Renal cortex interstitium (tissue), 15 donors: ENCODE results near the gene SLC24A1. TPM values are rescaled to one million over a fixed set of nuclear protein-coding genes. Genes with fewer than 3 reads are reported as not detected.

ENCODE experiments used
- DNase-seq, 11 donors: peaks; one replicate each; pipeline ENCODE4 v3.0.0-alpha.2; 2013; ENCODE audit warnings: low read depth in 9 of 11, low spot score in 4 of 11; ENCODE audit errors: extremely low read depth in 1 of 11
- long read RNA-seq, 16 experiments: transcript quantifications; one replicate each; lab custom pipeline, GENCODE V29; 2026
- polyA plus RNA-seq, 3 donors: library from polyadenylated mRNA; unstranded; fragments of 120-200 nt; gene quantifications; one replicate each; pipeline ENCODE4 v1.2.1, GENCODE V29; 2013; ENCODE audit not compliant: insufficient read length in 3 of 3

The SLC24A1 gene
- polyA plus RNA-seq, result 10 to 100 TPM; 18.8 to 23.2 (median 19.7) TPM
- long read RNA-seq, donor 1, result 0 reads
- long read RNA-seq, donor 2, result 0 reads
- long read RNA-seq, donor 3, partial matches to known transcripts, result 0 of 1 reads
- long read RNA-seq, donor 3, other reads (novel, unspliced or antisense), result 0 of 1 reads
- long read RNA-seq, donor 4, result 0 reads
- long read RNA-seq, donor 5, result 0 reads
- long read RNA-seq, donor 6, result 0 reads
- long read RNA-seq, donor 7, result 0 reads
- long read RNA-seq, donor 8, result 0 reads
- long read RNA-seq, donor 9, partial matches to known transcripts, result 0 of 1 reads
- long read RNA-seq, donor 9, other reads (novel, unspliced or antisense), result 0 of 1 reads
- long read RNA-seq, donor 10, result 0 reads
- long read RNA-seq, donor 11, partial matches to known transcripts, result 6 of 6 reads
- long read RNA-seq, donor 11, other reads (novel, unspliced or antisense), result 0 of 6 reads
- long read RNA-seq, donor 12, result 0 reads
- long read RNA-seq, donor 13, result 0 reads
- long read RNA-seq, donor 14, result 0 reads
- long read RNA-seq, donor 15, result 0 reads
- long read RNA-seq, donor 16, partial matches to known transcripts, result 33 of 34 reads
- long read RNA-seq, donor 16, other reads (novel, unspliced or antisense), result 0 of 34 reads

- DNase-seq, result no peak
These were observed at the start of gene SLC24A1 for GRCh38 chr15:65621638-65622037. TSS of gene SLC24A1 (plus strand) at chr15:65621938. CDS start at chr15:65624081, 2,143 bp downstream.

DNA sequence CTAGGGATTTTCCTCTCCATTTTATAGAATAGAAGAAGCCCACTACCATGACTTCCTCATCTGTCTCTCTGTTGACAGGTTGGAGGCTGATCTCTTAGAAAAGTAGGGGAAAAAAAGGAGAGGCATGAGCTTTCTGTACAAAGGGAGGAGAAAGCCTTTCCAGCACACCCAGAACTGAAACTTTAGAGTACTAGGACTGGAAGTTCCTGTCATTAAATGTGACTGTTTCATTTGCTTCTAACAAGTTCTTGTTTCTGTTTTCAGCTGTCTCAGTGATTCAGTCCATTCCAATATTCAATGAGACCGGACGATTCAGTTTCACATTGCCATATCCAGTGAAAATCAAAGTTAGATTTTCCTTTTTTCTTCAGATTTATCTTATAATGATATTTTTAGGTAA, 49.8 kb upstream of the SLC24A1 start:
- DNase-seq, result no peak

- DNase-seq, result no peak
These were observed 45.1 kb upstream of the SLC24A1 start for GRCh38 chr15:65576664-65577063.

DNA sequence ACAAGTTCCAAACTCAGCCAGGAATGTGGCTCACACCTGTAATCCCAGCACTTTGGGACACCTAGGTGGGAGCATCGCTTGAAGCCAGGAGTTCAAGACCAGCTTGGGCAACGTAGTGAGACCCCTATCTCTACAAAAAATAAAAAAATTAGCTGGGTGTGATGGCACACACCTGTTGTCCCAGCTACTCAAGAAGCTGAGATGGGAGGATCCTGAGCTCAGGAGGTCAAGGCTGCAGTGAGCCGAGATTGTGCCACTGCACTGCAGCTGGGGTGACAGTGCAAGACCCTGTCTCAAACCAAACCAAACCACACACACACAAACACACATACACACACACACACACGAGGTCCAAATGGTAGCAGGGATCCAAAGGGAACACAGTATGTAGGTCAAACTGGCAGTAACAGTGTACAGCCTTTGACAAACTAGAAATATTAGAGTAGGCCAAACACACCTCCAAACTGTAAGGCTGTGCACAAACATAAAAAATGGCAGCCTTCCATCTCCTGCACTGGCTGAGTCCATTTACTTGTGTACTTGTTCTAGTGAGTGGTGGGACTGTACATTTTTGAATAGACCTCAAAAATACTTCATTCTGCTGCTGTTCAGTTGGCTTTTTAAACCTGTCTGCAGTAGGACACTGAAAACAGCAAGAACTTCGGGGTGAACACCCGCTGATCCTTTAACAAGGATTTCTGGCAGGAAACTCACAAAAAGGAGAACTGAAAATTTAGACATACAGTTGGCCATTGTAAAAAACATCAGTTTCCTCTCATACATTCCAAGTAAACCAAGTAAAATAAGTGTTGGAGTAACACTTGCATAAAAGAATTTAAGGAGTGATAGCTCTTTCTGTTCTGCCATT, 44.4 kb upstream of the SLC24A1 start:
- no peak for DNase-seq

DNA sequence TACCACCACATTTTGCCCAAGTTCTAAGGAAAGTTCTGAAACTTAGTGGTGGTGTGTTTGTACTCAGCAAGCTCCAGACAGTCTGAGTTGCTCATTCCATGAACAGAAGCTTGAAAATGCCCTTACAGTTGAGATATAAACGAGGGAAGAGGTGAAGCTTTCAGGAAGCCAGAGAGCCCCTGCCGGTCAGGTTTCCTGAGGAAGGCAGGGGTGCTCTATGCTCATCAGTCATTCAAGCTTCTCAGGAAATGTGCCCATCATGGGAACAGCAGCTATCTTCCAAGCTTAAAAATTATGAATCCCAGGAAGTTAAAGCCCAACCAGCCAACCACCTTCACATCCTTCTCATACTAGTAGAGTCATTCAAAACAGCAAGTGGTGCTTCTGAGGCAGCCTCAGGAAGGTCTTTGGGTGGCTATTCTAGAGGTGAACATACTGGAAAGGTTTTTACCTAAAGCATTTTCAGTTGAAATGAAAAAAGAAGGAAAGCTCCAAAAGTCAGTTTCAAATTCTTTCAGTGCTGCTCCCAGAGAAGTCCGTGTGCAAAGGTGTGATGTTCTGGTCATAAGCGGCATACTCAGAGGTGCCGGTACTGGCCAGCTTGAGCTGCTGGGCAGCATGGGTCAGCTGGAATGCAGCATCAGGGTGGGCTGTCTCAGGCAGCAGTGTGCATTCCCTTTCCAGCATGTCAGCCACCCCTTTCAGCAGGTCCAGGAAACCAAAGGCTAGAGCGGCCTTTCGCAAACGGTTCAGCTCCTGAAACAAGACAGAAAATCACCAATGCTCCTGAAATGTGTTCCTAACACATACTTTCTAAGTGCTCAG, 42.6 kb upstream of the SLC24A1 start:
- DNase-seq, result no peak

DNA sequence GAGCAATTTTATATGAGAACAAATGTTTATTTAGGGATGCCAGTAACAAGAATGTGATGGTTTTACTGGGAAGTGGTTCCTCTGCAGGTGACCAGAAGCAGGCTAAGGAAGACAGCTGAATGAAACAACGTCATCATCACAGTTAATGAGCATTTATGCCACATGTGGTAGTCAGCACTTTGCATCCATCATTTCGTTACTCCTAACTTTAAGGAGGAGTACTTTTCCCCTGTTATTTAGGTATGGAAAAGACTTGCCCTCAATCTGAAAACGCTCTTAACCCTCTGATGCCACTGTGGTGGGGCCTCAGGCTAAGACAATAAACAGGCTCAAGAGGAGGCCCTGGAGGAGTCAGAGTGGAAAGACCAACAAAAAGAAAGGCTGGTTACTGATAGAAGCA, 42.0 kb upstream of the SLC24A1 start:
- no peak for DNase-seq

GRCh38 chr15:65580287-65580686, 41.5 kb upstream of the SLC24A1 start:
- no peak for DNase-seq

- peak in 7 of 11 donors; percentile 3 to 35 (median 23) for DNase-seq
These were observed 38.0 kb upstream of the SLC24A1 start for GRCh38 chr15:65583701-65584100.

GRCh38 chr15:65584241-65584640, 37.5 kb upstream of the SLC24A1 start:
- no peak for DNase-seq

- no peak for DNase-seq
These were observed 34.6 kb upstream of the SLC24A1 start for GRCh38 chr15:65587094-65587493.

DNA sequence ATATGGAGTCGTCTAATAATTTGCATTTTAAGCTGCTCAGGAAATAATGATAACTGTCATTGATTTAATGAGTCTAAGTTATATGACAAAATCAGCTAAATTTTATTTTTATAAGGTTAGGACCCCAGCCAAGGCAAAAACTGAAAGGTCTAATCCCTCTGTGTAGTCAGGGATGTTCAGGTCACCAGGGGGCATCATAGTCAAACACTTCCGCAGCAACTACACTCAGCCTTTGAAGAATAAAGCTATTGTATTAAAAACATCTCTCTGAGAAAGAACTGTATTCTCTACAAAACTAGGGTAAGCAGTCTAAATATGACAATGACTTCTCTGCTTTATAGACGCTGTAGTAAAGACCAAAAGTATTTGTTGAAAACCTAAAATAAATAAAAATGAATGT, 25.8 kb upstream of the SLC24A1 start:
- no peak for DNase-seq

GRCh38 chr15:65598468-65598867, 23.3 kb upstream of the SLC24A1 start:
- no peak for DNase-seq

- no peak for DNase-seq
These were observed 22.1 kb upstream of the SLC24A1 start for GRCh38 chr15:65599677-65600076.

DNA sequence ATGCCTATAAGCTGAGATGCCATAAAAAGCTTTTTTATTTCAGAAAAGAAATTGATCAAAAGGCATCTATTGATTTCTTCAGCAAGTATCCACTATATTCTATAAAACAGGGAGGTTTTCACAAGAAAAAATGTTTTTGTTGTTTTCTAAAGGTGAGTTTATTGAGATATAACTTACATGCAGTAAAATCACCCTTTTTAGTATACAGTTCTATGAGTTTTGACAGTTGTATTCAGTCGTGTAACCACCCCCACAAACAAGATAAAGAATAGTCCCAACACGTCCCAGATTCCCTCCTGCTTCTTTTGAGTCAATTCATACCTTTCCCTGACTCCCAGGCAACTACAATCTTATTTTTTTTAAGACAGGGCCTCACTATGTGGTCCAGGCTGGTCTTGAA, 18.6 kb upstream of the SLC24A1 start:
- DNase-seq, result no peak

GRCh38 chr15:65603559-65603958, 18.2 kb upstream of the SLC24A1 start:
- no peak for DNase-seq

DNA sequence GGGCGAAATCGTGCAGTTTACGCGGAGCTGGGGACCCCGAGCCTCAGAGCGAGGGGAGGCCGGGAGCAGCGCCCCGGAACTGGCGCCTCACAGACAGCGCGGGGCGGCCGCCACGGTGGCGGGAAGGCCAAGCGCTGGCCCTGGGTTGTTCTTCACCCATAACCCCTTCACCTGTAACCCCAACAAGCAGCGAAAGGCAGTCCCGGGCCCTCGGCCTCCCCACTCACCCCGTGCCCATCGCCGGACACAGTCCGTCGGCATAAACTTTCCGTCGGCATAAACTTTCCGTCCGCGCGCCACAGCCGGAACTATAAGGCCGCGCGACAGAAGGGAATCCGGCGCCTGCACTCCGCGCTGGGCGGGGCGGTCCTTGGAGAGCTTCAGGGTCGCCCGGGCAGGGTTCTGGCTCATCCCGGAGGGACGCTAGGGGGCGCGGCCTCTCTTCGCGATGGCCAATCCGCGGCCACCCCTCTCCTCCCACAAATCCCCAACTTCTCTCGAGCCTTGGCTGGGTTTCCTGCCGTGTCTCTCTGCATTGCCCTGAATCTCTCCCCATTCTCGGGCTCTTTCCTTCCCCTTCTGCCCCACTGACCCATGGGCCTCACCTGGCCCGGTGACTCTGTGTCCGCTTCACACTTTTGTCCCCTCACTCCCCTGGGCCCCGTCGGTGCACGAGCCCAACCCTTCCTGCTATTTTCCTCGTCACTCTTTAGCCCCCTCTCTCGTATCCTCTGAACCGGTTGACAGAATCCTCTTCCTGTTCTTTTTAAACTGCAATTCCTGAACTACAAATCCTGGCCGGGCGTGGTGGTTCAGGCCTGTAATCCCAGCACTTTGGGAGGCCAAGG, 10.6 kb upstream of the SLC24A1 start, which contains the start of gene INTS14:
INTS14 (minus strand) TSS at position 261 of the 848 bp plus-strand sequence. CDS start 3,751 bp downstream, outside the sequence.
- peak; percentile 84 to 97 (median 95) for DNase-seq

DNA sequence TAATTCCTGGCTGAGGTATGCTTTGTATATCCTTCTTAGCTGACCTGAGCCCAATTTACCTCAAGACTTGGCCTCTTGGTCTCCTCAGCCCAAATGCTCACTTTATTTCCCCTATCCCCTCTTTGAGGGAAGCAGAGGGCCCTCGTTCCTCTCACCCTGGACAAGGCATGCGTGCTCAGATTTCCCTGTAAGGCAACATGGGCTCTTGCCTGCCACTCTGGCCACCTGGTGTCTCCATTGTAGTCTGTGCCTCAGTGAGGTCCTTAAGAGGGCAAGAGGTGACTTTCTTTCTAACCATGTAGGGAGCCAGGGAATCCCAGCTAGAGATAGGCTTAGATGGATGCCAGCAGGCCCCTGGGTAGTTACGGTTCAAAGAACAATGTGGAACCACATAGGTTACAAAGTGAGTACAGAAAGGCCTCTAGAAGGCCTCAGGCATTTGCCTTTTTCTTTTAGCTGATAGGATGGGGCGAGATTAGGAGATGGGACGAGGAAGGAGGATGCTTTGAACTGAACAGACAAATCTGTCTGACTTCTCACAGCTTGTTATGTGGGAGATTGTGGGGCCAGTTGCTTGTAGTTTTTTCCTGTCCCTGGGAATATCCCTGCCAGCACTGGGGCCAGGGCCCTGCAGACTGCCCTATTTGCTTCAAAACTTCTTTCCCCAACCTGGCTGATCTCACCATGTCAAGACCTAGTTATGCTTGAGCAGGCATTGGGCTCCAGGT, 9.7 kb upstream of the SLC24A1 start:
- peak in 2 of 11 donors; percentile 3 to 5 for DNase-seq
